IMR-90 (cell line): ENCODE results near the gene DGKG. TPM values are rescaled to one million over a fixed set of nuclear protein-coding genes. Genes with fewer than 3 reads are reported as not detected.

Experiments used
- ATAC-seq: fragments of 200-7000 bp; cut with Tn5 transposase; 2 replicates; pipeline ENCODE4 v1.9.1; 2020; ENCODE audit warnings: low read depth, mild to moderate bottlenecking, moderate library complexity
- BruUV-seq: library from RNA; stranded (reverse); fragments of 400-500 nt; replicated peaks from 2 replicates; lab custom pipeline; 2021; lab: Mats Ljungman, UMichigan
- CTCF ChIA-PET: fragments of 300-600 bp; formaldehyde crosslinking; extraction: SDS; loops from one replicate; lab custom pipeline; 2021; ENCODE audit warnings: antibody characterized with exemption; lab: Yijun Ruan, JAX
- POLR2A ChIA-PET: fragments of 300-600 bp; sonication (Branson Sonifier 250); formaldehyde crosslinking; loops from one replicate; lab custom pipeline; 2022; ENCODE audit warnings: antibody characterized with exemption; ENCODE audit not compliant: unreplicated experiment; lab: Charles Lee
- DNase-seq: peaks from one replicate; pipeline ENCODE4 v3.0.0; 2013
- H2AFZ ChIP-seq: replicated peaks from 2 replicates; pipeline ENCODE3; 2013; ENCODE audit warnings: low read length, mild to moderate bottlenecking; ENCODE audit not compliant: poor library complexity
- H2AK5ac ChIP-seq: 2 replicates; pipeline ENCODE4 v1.6.1; 2013; ENCODE audit warnings: low read depth, low read length, inconsistent platforms
- H2AK9ac ChIP-seq: replicated peaks from 2 replicates; pipeline ENCODE3; 2013; ENCODE audit warnings: mild to moderate bottlenecking, low read depth, low read length, moderate library complexity; ENCODE audit not compliant: poor library complexity
- H2BK120ac ChIP-seq: 2 replicates; pipeline ENCODE4 v1.6.1; 2013; ENCODE audit warnings: low read depth, low read length, inconsistent platforms
- H2BK15ac ChIP-seq: 3 replicates; pipeline ENCODE4 v1.6.1; 2013; ENCODE audit warnings: low read depth, low read length, inconsistent platforms
- H2BK20ac ChIP-seq: 2 replicates; pipeline ENCODE4 v1.6.1; 2013; ENCODE audit warnings: low read depth, mild to moderate bottlenecking, inconsistent platforms, low read length, moderate library complexity
- H2BK5ac ChIP-seq: 2 replicates; pipeline ENCODE4 v1.6.1; 2013; ENCODE audit warnings: mild to moderate bottlenecking, low read depth, low read length, inconsistent platforms; ENCODE audit not compliant: poor library complexity, severe bottlenecking
- H3K14ac ChIP-seq: replicated peaks from 2 replicates; pipeline ENCODE4 v1.6.1; 2013; ENCODE audit warnings: low read depth, low read length, inconsistent platforms
- H3K18ac ChIP-seq: 2 replicates; pipeline ENCODE4 v1.6.1; 2013; ENCODE audit warnings: low read depth, low read length, control low read depth
- H3K23ac ChIP-seq: 2 replicates; pipeline ENCODE4 v1.6.1; 2013; ENCODE audit warnings: low read depth, low read length, inconsistent platforms
- H3K27ac ChIP-seq: 2 replicates; pipeline ENCODE4 v1.5.1; 2013; ENCODE audit warnings: mild to moderate bottlenecking, control low read depth, low read length; ENCODE audit not compliant: insufficient read depth
- H3K27me3 ChIP-seq: 2 replicates; pipeline ENCODE4 v1.6.1; 2013; ENCODE audit warnings: low read length; ENCODE audit not compliant: control insufficient read depth, insufficient read depth
- H3K36me3 ChIP-seq: 2 replicates; pipeline ENCODE4 v1.6.1; 2013; ENCODE audit warnings: low read length, mixed read lengths; ENCODE audit not compliant: control insufficient read depth, insufficient read depth
- H3K4ac ChIP-seq: 2 replicates; pipeline ENCODE4 v1.6.1; 2013; ENCODE audit warnings: low read depth, low read length, inconsistent platforms
- H3K4me1 ChIP-seq: 2 replicates; pipeline ENCODE4 v1.6.1; 2013; ENCODE audit warnings: low read length, mixed read lengths; ENCODE audit not compliant: control insufficient read depth, insufficient read depth
- H3K4me2 ChIP-seq: 2 replicates; pipeline ENCODE4 v1.6.1; 2013; ENCODE audit warnings: low read depth, mild to moderate bottlenecking, control low read depth, low read length, moderate library complexity
- H3K4me3 ChIP-seq: 2 replicates; pipeline ENCODE4 v1.5.1; 2013; ENCODE audit warnings: low read depth, mild to moderate bottlenecking, control low read depth, low read length, moderate library complexity; ENCODE audit not compliant: insufficient read depth
- H3K56ac ChIP-seq: 2 replicates; pipeline ENCODE4 v1.6.1; 2013; ENCODE audit warnings: low read length, inconsistent platforms; ENCODE audit not compliant: insufficient read depth; ENCODE audit errors: extremely low read depth
- H3K79me1 ChIP-seq, 2 experiments: 2 replicates each; pipeline ENCODE4 v1.6.1; 2013; ENCODE audit warnings: low read length in 2 of 2, inconsistent platforms in 1 of 2, low read depth in 1 of 2
- H3K9ac ChIP-seq: 2 replicates; pipeline ENCODE4 v1.6.1; 2013; ENCODE audit warnings: low read depth, low read length, control low read depth
- H3K9me1 ChIP-seq: 2 replicates; pipeline ENCODE4 v1.6.1; 2013; ENCODE audit warnings: low read length, inconsistent platforms; ENCODE audit not compliant: insufficient read depth
- H3K9me3 ChIP-seq: 2 replicates; pipeline ENCODE4 v1.6.1; 2013; ENCODE audit warnings: low read length; ENCODE audit not compliant: control insufficient read depth, insufficient read depth
- H4K20me1 ChIP-seq: 2 replicates; pipeline ENCODE4 v1.6.1; 2013; ENCODE audit warnings: low read length, inconsistent platforms; ENCODE audit not compliant: insufficient read depth
- H4K5ac ChIP-seq: 2 replicates; pipeline ENCODE4 v1.6.1; 2013; ENCODE audit warnings: mild to moderate bottlenecking, low read depth, low read length, control low read depth
- H4K8ac ChIP-seq, 2 experiments: 2 replicates each; pipeline ENCODE4 v1.6.1; 2013; ENCODE audit warnings: low read depth in 2 of 2, low read length in 2 of 2, control low read depth in 1 of 2, inconsistent platforms in 1 of 2
- H4K91ac ChIP-seq: 2 replicates; pipeline ENCODE4 v1.6.1; 2013; ENCODE audit warnings: low read depth, low read length, inconsistent platforms; ENCODE audit not compliant: insufficient read depth
- CEBPB ChIP-seq: IDR thresholded peaks from 2 replicates; pipeline ENCODE4 v1.6.1; 2012; ENCODE audit warnings: low read depth, low read length, improper control_type of control experiment
- MAZ ChIP-seq: IDR thresholded peaks from 2 replicates; pipeline ENCODE4 v1.6.1; 2012; ENCODE audit warnings: low read depth, mild to moderate bottlenecking, low read length, improper control_type of control experiment, moderate library complexity, borderline replicate concordance
- POLR2A ChIP-seq: IDR thresholded peaks from 2 replicates; pipeline ENCODE4 v1.6.1; 2012; ENCODE audit warnings: mild to moderate bottlenecking, low read depth, low read length
- WGBS, 2 experiments: methylation state at CpG; one replicate each; pipeline versions ENCODE4 v1.1.5 to v1.1.7; 2013; ENCODE audit warnings: missing lambda C conversion rate in 2 of 2; ENCODE audit not compliant: insufficient read length in 1 of 2; ENCODE audit errors: extremely low coverage in 2 of 2; 5-methylcytosine and 5-hydroxymethylcytosine counted together
- dilution Hi-C: fragments of 300-500 bp; cut with HindIII; formaldehyde crosslinking; loops from one replicate; pipeline ENCODE4 v1.14.3; 2018; ENCODE audit warnings: low sequenced_read_pairs; ENCODE audit not compliant: unreplicated experiment
- in situ Hi-C: fragments of 300-500 bp; cut with MboI; formaldehyde crosslinking; loops from 3 replicates; pipeline ENCODE4 v1.14.3; 2019; ENCODE audit warnings: low sequenced_read_pairs, inconsistent platforms, mixed read lengths
- intact Hi-C: fragments of 100-400 bp; cut with micrococcal nuclease; formaldehyde crosslinking; loops from 2 replicates; pipeline ENCODE4 v1.10.0; 2022
- polyA plus RNA-seq, 3 experiments: library from polyadenylated mRNA; depleted of rRNA; stranded (reverse); fragments of >200 nt; gene quantifications; 2 replicates each; pipeline ENCODE4 v1.2.3, GENCODE V29; 2012; ENCODE audit warnings: low replicate concordance in 1 of 3
- total RNA-seq: library from RNA; depleted of rRNA; stranded (reverse); fragments of >200 nt; gene quantifications from 2 replicates; pipeline ENCODE4 v1.2.3, GENCODE V29; 2012

Gene DGKG
- total and polyA plus RNA-seq, 2 of the 4 experiments (the other 2 are of a cell fraction): 1.2 to 4.1 TPM

GRCh38 chr3:186366206-186366605 is 4.2 kb upstream of the DGKG start:
- H3K36me3 ChIP-seq: no peaks in the 10 kb centered on the region
- H3K4ac ChIP-seq: no peak overlapping the region
- no peak overlapping the region for H4K91ac ChIP-seq
- no peak overlapping the region for H3K9ac ChIP-seq
- no peak overlapping the region for H2BK15ac ChIP-seq
- no peaks in the 10 kb centered on the region for H3K9me1 ChIP-seq
- no CpG with 5 or more reads among the region's 1 CpG for WGBS, 2 experiments
- intact Hi-C loops: no loop called here
- BruUV-seq: no TSS peak
- no peak overlapping the region for H3K4me2 ChIP-seq
- no peak overlapping the region for H3K18ac ChIP-seq
- POLR2A ChIA-PET: no interaction called here
- no peak overlapping the region for H2BK5ac ChIP-seq
- H3K4me1 ChIP-seq: peaks cover 2% of the 10 kb centered on the region; the same call in 1 of the 2 replicates
- H2BK20ac ChIP-seq: no peak overlapping the region
- no peak overlapping the region for H3K27ac ChIP-seq
- H3K23ac ChIP-seq: no peak overlapping the region
- H3K79me1 ChIP-seq: no peaks in the 10 kb centered on the region
- no peak overlapping the region for H2AK5ac ChIP-seq
- CTCF ChIA-PET: no interaction called here
- no peak overlapping the region for H3K4me3 ChIP-seq
- H4K8ac ChIP-seq: no peak overlapping the region
- H2AFZ ChIP-seq: no peak overlapping the region
- ATAC-seq: no peak
- in situ Hi-C loops: no loop called here
- H3K27me3 ChIP-seq: peaks cover 67% of the 10 kb centered on the region
- dilution Hi-C loops: no loop called here
- H3K56ac ChIP-seq: no peak overlapping the region
- no peaks in the 10 kb centered on the region for H4K20me1 ChIP-seq
- H2AK9ac ChIP-seq: no peak overlapping the region
- H2BK120ac ChIP-seq: no peak overlapping the region
- TF ChIP-seq MAZ (no peak), CEBPB (no peak), POLR2A (no peak)
- H3K14ac ChIP-seq: no peak overlapping the region
- no peak for DNase-seq
- H4K5ac ChIP-seq: no peak overlapping the region
- 0 out of 2 replicates have a peak, but pooled peaks cover 2% of the 10 kb centered on the region for H3K9me3 ChIP-seq
